ENCODE data around the gene IFFO2.

IFFO2 gene

DNA sequence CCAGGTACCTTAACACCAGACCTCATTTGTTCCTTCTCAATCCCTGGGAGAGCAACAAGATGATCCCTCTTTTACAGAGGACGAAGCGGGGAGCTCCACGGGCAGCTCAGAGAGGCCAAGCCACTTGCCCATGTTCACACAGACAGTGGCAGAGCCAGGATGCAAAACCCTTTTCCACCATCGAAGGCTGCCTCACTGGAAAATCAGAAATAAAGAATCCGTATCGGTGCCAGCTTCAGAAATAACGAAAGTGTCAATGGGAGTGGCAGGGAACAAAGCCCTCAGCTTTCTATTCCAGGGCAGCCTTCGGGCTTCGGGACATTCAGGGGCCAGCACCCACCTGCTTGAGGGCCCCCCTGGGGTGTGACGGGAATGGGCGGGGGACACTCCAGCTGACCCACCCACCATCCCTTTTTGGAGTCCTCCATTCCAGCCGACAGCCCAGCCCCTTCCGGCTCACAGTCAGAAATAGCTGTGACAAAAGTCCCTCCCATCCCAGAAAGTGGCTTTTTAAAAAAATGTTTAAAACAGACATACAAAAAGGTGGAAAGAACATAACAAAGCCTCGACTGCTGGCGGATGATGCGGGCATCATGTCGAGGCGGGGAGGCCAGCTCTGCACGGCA is 6.0 kb downstream of the IFFO2 start:
- DNase-seq (ENCODE audit: low read depth in 2 of 2), result no peak

DNA sequence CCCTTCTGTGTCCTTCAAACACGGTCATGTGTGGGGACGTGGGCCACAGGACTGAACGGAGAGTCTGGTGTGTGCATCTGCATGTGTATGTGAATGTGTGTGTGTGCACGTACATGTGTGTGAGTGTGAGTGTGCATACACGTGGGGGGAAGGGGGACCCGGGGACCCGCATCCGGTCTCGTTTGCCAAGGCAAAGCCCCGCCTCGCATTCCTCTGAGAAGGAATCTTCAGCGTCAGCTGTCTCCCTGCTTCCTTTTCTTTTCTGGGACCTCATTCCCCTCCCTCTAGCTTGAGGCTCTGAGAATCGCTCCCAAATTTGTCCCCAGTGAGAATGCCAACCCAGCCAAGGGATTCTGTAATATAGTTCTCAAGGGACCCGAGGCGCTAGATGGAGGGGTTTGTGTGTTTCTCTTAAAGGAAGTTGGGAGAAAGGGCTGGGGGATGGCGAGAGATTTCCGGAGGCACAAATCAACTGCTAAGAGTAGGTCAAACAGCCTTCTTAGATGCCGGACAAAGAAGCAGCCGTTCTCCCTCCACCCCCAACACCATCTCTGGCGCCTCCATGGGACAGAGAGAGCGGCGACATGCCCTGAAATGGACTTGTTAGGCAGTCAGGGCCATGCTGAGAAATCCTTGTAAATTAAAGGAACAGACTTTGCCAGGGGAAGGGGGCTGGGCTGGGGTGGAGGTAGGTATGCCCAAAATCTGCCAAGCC is 6.6 kb downstream of the IFFO2 start:
- no peak for DNase-seq (ENCODE audit: low read depth in 2 of 2)

DNA sequence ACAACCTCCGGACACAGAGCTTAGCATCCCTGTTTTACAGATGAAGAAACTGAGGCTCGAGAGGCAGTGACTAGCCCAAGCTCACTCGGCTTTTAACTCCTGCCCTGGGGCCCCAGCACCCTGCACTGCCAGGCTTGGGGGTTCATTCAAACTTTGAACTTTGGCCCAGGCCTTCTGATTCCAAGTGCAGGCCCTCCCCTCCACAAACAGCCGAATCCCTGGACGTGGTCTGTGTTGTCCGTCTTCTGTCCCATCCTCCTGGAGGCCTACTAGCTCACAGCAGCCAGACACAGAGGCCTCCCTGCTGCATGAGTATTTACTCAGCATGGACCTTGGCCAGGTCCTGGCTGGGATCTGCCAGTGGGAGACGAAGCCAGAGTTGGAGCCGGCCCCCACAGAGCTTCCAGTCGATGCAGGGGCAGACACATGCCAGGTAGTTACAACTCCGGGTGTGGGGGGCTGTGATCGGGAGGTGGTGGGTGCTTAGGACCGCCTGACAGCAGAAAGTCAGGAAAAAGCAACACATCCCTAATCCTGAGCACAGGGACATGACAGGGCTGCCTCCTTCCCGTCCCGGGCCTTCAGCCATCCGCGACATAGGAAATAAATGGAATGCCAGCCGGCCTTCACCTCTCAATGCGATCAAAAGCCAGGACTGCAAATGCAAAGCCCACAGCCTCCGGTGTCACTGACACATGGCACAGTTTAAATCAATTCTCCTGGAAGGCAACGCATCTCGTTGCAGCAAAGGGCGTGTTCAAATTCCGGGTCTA is 7.4 kb downstream of the IFFO2 start:
- no peak for DNase-seq (ENCODE audit: low read depth in 2 of 2)

DNA sequence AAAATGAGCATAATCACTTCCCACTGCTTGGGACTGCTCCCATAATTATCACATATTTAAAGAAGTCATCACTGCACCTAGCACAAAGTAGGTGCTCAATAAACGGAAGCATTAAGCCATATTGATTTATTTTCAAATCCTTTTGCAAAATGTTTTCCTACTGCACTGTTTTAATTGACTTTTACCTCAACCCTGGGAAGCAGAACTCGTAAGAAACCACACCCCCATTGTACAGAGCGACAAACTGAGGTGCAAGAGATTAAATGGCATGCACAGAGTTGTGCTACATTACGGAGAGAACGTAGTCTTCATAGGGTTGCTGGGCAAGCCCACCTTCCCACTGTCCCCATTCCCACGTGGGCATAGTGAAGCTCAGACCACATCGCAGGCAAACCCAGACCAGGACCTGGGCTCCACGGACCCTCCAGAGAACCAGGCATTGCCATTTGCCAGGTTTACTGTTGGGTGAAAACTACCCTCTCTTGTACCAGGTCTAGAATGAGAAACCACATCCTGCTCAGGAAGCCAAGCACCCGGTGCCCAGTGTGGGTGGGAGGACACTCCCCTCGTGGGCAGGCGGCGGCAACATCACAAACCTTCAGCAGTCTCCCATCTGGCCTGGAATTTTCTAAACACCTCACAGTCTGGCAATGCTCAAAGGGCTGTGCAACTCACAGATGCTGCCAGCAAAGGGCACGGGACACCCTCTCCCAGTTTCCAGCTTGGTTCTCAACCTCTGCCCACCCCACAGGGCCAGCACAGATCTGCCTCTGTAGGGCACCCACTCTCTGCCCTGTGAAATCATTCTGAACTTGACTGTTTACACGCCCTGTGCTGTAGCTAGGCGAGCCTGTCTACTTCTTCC is 8.2 kb downstream of the IFFO2 start:
- no peak for DNase-seq (ENCODE audit: low read depth in 2 of 2)

DNA sequence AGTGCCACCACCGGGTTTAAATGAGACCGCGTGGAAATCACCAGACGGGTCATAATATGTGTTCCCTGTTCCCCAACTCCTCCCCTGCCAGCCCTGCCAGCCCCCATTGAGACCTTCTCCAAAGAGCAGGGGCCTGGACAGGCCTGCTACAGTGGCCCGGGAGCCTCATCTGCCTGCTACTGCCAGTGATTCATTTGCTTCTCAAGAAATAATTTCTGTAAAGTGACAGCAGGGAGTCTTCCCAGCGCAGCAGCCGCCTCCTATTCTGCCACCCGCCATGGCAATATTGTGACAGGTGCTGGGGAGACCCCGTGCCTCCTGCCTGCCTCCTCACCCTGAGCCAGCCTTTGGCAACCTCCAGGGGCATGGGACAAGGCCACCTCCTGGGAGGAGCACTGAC is 8.9 kb downstream of the IFFO2 start:
- no peak for DNase-seq (ENCODE audit: low read depth in 2 of 2)

DNA sequence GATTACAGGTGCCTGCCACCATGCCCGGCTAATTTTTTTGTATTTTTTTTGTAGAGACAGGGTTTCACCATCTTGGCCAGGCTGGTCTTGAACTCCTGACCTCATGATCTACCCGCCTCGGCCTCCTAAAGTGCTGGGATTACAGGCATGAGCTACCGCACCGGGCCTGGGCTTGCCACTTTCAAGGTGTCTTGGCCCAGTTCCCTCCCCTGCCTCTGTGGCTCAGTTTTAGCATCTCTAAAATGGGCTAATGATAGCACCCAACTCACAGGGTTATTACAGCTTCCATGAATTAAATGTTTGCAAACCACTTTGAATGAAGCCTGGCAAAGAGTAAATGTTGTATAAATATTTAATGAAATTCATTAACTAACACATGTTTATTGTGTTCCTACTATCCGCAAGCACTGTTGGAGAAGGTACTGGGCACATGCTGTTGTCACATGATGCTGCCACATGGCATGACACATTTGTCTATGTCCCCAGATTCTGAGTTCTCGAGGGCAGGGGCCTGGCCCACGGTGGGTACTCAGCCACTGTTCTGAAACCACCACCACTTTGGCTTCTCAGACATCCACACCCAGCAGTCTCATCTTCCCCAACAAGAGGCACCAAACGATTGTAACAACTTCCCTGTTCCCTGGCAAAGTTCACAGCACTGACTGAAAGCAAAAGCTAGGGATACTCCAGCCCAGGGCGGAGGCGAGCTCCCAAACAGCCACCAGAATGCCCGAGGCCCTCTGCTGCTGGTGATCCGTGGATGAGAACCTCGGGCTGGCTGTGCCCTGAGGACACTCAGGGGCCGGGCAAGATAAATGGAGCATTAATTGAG is 9.7 kb downstream of the IFFO2 start:
- DNase-seq (ENCODE audit: low read depth in 2 of 2), result no peak

DNA sequence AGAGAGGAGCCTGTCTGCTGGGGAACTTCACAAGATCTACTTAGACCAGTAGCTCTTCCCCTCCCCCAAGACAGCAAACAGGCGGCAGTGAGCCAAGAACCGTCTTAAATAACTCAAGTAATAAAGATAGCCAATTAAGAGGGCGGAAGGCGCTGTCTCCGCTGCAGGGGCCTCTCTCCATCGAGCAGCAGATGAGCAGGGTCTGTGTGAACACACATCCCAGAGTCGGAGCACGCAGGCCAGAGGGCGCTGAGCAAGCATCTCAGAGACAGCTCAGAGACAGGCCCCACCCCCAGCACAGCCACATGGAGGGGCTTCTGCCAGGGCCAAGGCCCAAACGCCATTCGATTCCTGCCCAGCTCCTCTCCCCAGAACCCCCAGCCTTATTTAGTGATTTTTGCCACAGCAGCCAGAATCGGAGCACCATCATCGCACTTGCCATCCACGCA is 11.1 kb downstream of the IFFO2 start:
- no peak for DNase-seq (ENCODE audit: low read depth in 2 of 2)

DNA sequence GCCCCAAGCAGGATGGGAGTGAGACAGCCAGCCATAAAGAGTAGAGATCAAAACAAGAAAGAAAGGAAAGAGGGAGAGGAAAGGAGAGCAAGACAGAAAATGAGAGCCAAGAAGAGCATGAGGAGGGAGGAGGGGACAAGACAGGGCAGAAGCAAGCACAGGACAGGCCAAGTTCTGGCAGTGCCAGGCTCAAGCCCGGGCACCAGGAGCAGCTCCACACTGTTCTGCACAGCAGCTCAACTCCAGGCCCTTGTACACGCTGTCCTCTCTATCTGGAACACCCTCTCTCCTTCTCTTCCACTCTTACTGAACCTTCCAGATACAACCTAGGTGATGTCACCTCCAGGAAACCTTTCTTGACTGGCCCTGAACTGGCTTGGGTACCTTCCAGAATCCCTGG is 11.7 kb downstream of the IFFO2 start:
- no peak for DNase-seq (ENCODE audit: low read depth in 2 of 2)

DNA sequence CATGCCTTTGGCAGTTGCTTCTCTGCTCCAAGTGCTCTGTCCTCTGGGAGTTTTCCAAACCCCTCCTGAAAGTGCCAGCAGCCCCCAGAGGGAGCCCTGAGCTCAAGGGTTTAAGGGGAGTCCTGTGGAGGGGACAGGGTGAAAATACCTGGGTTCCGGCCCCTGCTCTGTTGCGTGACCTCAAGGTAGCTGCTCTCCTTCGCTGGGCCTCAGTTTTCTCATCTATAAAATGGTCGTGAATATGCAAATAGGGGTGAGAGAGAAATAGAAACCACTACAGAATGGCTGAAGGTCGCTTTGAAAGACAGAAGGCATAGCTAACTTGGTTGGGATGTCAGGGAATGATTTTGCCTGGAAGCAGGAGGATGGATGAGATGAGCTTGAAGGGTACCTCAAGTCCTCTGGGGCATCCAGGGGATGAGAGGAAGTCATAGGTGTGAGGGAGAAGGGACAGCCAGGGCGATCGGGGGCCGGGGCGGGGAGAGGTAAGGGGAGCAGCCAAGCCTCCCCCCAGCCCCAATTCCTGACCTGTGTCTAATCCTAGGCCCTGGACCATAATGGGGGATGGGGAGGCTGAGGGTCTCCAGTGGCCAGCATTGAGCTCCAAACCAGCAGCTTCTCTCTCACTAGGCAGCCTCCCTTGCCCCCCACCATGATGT is 12.4 kb downstream of the IFFO2 start:
- no peak for DNase-seq (ENCODE audit: low read depth in 2 of 2)

DNA sequence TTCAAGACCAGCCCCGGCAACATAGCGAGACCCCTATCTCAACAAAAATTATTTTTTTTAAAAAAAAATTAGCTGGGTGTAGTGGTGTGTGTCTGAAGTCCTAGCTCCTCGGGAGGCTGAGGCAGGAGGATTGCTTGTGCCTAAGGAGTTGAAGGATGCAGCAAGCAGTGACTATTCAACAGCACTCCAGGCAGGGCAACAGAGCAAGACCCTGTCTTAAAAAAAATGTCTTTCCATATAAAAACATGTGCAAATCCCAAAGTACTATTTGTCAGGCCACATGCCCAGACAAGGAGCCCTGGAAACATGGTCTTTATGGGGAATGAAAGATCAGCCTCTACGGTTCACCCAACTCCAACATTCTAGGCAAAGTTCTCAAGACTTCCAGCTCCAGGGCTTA is 13.3 kb downstream of the IFFO2 start:
- DNase-seq (ENCODE audit: low read depth in 2 of 2), result no peak

DNA sequence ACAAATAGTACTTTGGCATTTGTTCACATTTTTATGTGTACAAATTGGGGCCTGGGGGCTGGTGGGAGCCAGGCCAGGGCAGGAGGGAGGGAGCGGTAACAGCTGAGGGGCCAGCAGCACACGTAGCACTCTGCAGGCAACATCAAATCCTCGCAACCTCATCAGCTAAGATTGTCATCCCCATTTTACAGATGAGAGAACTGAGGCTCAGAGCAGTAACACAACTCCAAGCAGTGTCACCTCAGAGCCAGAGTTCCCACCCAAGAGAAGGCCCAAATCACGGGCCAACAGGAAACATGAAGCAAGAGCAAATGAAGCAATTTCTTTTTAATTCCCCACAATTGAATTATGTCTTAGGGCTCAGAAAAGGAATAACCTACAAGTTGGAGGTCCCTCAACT is 14.1 kb downstream of the IFFO2 start:
- no peak for DNase-seq (ENCODE audit: low read depth in 2 of 2)

DNA sequence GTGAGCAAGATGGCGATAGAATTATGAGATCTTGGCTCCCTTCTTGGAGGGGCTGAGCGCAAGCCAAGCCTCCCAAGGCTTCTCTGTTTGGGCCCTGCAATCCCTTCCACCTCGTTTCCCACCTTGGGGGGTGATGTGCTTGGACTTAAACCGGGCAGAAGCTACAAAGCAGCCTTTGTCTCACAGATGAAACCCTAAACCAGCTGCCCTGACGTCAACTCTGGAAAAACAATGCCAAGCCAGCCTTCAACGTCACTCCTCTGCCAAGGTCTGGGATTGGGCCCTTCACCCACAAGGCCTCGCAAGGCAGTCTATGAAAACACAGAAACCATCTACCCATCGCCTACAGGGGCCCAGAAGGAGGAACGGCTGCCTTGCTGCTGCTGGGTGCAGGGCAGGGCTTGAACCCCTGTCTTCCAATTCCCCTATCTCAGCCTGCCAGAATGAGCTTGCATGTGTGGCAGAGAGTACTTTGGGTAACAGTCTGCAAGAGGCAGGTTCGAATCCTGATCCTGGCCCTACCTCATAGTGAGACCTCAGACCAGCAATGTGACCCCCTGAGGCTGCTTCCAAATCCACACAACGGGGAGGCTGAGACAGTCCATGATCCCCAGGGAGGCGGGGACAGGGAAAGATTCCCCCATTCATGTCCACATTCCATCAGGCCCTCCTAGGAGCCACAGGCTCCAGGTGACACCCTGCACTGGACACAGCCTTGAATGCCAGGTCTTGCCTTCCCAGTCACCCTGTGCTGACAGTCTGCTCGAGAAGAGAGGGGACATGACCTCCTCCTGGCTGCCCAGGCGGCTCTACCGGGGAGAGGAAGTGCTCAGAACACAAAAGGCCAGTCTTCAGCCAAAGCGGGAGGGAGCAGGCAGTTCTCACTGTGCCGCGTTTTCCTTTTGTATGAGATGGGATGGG is 15.0 kb downstream of the IFFO2 start:
- DNase-seq (ENCODE audit: low read depth in 2 of 2), result no peak

DNA sequence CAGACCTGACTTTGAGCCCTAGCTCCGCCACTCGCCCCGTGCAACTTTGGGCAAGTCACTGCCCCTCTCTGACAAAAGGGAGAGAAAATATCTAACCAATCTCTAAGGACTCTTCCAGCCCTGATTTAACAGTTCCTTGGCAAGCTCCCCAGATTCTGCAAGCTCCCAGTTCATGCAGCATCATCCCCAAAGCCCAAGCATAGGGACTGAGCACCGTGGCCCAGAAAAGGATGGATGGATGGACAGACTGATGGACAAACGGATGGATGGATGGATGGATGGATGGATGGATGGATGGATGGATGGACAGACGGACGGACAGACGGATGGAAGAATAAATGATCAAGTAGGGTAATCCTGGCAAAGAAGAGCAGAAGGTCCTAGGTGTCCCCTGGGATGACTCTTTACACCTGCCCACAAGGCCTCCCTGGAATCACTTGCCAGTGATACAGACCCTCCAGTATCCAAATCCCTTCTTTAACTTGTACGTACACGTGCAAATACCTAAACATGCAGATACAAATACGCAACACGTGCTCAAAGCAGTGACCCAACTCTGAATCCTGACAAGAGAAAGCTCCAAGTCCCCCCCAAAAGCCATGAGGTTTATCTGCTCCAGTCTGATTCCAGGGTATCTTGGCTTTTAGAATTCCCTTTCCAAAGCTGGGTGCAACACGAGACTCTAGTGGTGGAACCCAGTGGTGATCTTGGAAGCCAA is 16.0 kb downstream of the IFFO2 start:
- DNase-seq (ENCODE audit: low read depth in 2 of 2), result no peak

DNA sequence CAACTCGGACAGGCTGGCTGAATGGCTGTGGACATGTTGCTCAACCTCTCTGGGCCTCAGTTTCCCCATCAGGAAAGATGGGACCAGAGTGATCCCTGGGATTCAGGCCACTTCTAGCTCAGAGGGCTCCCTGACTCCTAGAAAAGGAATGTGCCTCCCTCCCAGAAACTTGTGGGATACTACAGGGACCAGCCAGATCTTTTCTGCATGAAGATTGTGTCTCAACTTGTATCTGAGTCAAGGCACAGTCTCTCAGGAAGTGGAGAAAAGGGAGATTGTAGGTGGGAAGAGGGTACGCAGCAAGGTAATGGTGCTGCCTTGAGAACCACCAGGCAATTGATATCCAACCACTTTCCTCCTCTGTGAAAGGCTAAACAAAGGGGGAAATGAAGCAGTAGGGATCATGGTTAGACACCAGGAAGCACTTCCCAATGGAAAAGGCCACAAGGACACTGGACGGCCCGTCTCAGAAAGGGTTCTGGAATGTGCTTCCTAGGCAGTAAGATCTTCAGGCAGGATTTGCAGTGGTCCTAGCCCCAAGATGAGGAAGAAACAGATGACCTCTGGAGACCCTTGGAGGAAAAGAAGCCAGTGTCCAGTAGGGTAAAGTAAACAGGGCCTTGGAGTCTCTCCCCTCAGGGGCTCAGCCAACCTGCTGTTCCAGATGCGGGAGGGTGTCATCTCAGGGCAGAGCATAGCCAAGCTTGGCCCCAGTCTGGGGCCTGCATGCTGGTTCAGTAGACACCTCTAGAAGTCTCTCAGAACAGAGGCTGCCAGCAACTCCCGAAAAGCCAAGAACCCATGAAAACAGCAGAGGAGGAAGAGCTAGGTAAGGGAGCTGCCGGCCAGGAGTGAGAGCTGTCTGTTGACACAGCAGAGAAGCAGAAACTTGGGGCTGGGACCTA is 16.8 kb downstream of the IFFO2 start:
- DNase-seq (ENCODE audit: low read depth in 2 of 2), result no peak

DNA sequence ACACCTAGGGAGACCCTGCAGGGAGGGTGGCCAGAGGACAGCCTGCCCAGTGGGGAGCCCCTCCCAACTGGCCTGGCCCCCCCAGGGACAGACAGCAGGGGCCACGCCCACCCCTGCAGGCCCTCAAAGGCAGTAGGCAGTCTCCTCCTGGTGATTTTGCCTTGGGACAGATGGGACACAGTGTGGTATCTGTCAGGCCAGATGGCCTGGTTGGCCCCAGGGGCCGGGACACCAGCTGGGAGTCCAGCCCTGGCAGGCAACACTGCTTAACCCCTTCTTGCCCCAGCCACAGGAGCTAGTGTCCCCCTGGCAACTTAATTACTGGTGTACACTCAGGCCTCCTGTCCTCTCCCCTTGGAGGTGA is 17.8 kb downstream of the IFFO2 start:
- DNase-seq (ENCODE audit: low read depth in 2 of 2), result no peak

DNA sequence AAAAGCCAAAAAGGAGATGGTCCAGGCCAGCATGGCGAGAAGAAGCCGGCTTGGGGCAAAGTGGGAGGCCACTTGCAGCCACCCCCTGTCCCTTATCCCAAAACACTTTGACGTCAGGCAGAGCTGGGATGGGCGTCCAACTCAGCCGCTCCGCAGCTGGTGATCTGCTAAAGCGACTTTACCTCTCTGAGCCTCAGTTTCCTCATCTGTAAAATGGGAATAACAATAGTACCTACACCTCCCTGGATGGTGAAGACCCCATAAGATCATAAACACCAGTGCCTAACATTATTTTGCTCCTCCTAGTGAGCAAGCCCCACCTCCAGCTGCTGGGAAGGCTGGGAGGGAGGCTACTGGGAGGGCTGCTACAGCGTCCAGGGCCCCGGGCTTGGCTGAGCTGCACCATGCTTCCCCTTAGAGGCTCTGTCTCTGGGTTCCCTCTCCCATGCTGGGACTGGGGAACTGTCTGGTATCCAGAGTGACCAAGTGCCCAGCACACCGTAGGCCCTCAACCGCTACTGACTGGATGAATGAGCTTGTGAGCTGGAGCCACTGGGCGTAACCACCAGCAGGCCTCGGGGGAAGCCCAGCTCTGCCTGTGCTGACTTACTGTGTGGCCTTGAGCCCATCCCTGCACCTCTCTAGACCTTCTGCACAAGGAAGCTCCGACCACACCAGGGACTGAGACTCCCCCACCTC is 18.3 kb downstream of the IFFO2 start:
- no peak for DNase-seq (ENCODE audit: low read depth in 2 of 2)

DNA sequence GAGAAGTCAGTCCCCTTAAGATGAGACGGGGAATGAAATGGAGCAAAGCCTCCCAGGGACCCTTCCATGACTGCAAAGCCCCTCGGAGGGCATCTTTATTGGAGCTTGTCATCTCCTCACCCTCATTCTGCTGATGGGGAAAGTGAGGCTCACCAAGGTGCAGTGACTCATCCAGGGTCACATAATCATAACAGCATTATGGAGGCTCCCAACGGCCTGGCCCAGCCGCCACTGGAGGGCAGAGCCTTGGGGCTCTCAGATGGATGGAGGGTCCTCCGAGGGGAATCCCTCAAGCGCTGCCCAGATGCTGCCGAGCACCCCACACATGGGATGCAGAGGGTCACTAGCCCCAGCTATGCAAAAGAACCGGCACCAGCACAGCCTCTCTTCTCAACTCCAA is 18.9 kb downstream of the IFFO2 start:
- DNase-seq (ENCODE audit: low read depth in 2 of 2), result no peak

Measured in stimulated activated CD8-positive, alpha-beta memory T cell treated with anti-CD3 and anti-CD28 coated beads, Interleukin-2, amount 100 ng/mL, for 1 hour (primary cell).